OCI-LY3 (cell line): ENCODE measurements around the gene ARL6IP5.

Source experiments
- H2AFZ ChIP-seq: fragments of 200-600, 300-600 bp; shearing (Covaris generic); 2 replicates; pipeline ENCODE4 v1.6.0; 2014; ENCODE audit warnings: antibody characterized with exemption, low read depth, low read length
- H3K27ac ChIP-seq: fragments of 200-600, 300-600 bp; sonication (generic); 2 replicates; pipeline ENCODE4 v1.5.1; 2014; ENCODE audit warnings: mild to moderate bottlenecking, low read length, moderate library complexity, mixed read lengths
- H3K27me3 ChIP-seq: fragments of 200-600, 300-600 bp; sonication (generic); 2 replicates; pipeline ENCODE4 v1.6.1; 2014; ENCODE audit warnings: low read depth, low read length, mixed read lengths
- H3K36me3 ChIP-seq: fragments of 200-600, 300-600 bp; sonication (generic); replicated peaks from 2 replicates; pipeline ENCODE3; 2014; ENCODE audit warnings: low read depth, low read length, mixed read lengths
- H3K4me1 ChIP-seq: fragments of 300-600, 200-600 bp; sonication (generic); 2 replicates; pipeline ENCODE4 v1.6.1; 2014; ENCODE audit warnings: low read length, mixed read lengths
- H3K4me2 ChIP-seq: fragments of 200-600, 300-600 bp; sonication (generic); 2 replicates; pipeline ENCODE4 v1.6.1; 2014; ENCODE audit warnings: low read length, mixed read lengths
- H3K4me3 ChIP-seq: fragments of 300-600, 200-600 bp; sonication (generic); 2 replicates; pipeline ENCODE4 v1.5.1; 2014; ENCODE audit warnings: antibody characterized with exemption, mild to moderate bottlenecking, low read length, moderate library complexity
- H3K79me2 ChIP-seq: fragments of 300-600, 200-600 bp; shearing (Covaris generic); 2 replicates; pipeline ENCODE4 v1.6.1; 2014; ENCODE audit warnings: mild to moderate bottlenecking, low read length, mixed read lengths
- H3K9ac ChIP-seq: fragments of 300-600, 200-600 bp; shearing (Covaris generic); 2 replicates; pipeline ENCODE4 v1.6.0; 2014; ENCODE audit warnings: mild to moderate bottlenecking, low read length, moderate library complexity
- H3K9me3 ChIP-seq: fragments of 200-600, 300-600 bp; shearing (Covaris generic); 2 replicates; pipeline ENCODE4 v1.6.1; 2014; ENCODE audit warnings: low read length, mixed read lengths; ENCODE audit not compliant: insufficient read depth
- H4K20me1 ChIP-seq: fragments of 200-600, 300-600 bp; sonication (generic); 2 replicates; pipeline ENCODE4 v1.6.1; 2016; ENCODE audit warnings: low read length, mixed read lengths; ENCODE audit not compliant: insufficient read depth
- CTCF ChIP-seq: fragments of 200-600, 300-600 bp; sonication (generic); IDR thresholded peaks from 2 replicates; pipeline ENCODE4 v1.5.1; 2014; ENCODE audit warnings: antibody characterized with exemption, low read length, low read depth
- EZH2phosphoT487 ChIP-seq: fragments of 200-600 bp; shearing (Covaris generic); IDR thresholded peaks from 2 replicates; pipeline ENCODE4 v1.6.1; 2018; ENCODE audit warnings: antibody characterized with exemption, mixed run types, low read depth

Gene ARL6IP5

GRCh38 chr3:69119138-69119537 lies 34.4 kb downstream of the ARL6IP5 start:
- TF ChIP-seq EZH2phosphoT487: no peak
- no peak for TF ChIP-seq CTCF
- H4K20me1 ChIP-seq: no peaks in the 10 kb centered on the region
- no peak overlapping the region for H3K9ac ChIP-seq
- no peaks in the 10 kb centered on the region for H3K27me3 ChIP-seq
- H3K4me3 ChIP-seq: no peak overlapping the region
- no peaks in the 10 kb centered on the region for H3K79me2 ChIP-seq
- no peaks in the 10 kb centered on the region for H3K9me3 ChIP-seq
- H3K27ac ChIP-seq: no peak overlapping the region
- H2AFZ ChIP-seq: no peak overlapping the region
- H3K4me1 ChIP-seq: no peaks in the 10 kb centered on the region
- no peaks in the 10 kb centered on the region for H3K36me3 ChIP-seq
- H3K4me2 ChIP-seq: no peak overlapping the region

- Histone ChIP-seq H3K9ac (no peak overlapping the region), H3K4me2 (no peak overlapping the region), H3K4me1 (no peaks in the 10 kb centered on the region), H3K79me2 (no peaks in the 10 kb centered on the region), H4K20me1 (no peaks in the 10 kb centered on the region), H3K4me3 (no peak overlapping the region), H2AFZ (no peak overlapping the region), H3K36me3 (no peaks in the 10 kb centered on the region), H3K27me3 (no peaks in the 10 kb centered on the region), H3K27ac (no peak overlapping the region), H3K9me3 (no peaks in the 10 kb centered on the region)
- TF ChIP-seq EZH2phosphoT487 (no peak), CTCF (no peak)
Observed at GRCh38 chr3:69119681-69120080, 34.9 kb downstream of the ARL6IP5 start.

- no peaks in the 10 kb centered on the region for H3K4me1 ChIP-seq
- no peaks in the 10 kb centered on the region for H3K36me3 ChIP-seq
- H3K9me3 ChIP-seq: no peaks in the 10 kb centered on the region
- peak overlapping the region; percentile 61; the same call in 1 of the 2 replicates for H2AFZ ChIP-seq
- no peak overlapping the region for H3K9ac ChIP-seq
- H3K27me3 ChIP-seq: no peaks in the 10 kb centered on the region
- peak overlapping the region; percentile 31 for H3K4me2 ChIP-seq
- no peak overlapping the region for H3K4me3 ChIP-seq
- TF ChIP-seq EZH2phosphoT487 (no peak), CTCF (peak; percentile 98)
- no peak overlapping the region for H3K27ac ChIP-seq
- no peaks in the 10 kb centered on the region for H4K20me1 ChIP-seq
- H3K79me2 ChIP-seq: no peaks in the 10 kb centered on the region
Observed at GRCh38 chr3:69120879-69121464, 36.2 kb downstream of the ARL6IP5 start.

GRCh38 chr3:69121513-69121912 lies 36.8 kb downstream of the ARL6IP5 start:
- H3K27ac ChIP-seq: no peak overlapping the region
- H3K9me3 ChIP-seq: no peaks in the 10 kb centered on the region
- no peaks in the 10 kb centered on the region for H4K20me1 ChIP-seq
- TF ChIP-seq CTCF (no peak), EZH2phosphoT487 (no peak)
- no peak overlapping the region for H3K4me2 ChIP-seq
- H3K79me2 ChIP-seq: no peaks in the 10 kb centered on the region
- no peaks in the 10 kb centered on the region for H3K4me1 ChIP-seq
- H3K36me3 ChIP-seq: no peaks in the 10 kb centered on the region
- no peak overlapping the region for H3K4me3 ChIP-seq
- H3K27me3 ChIP-seq: peaks cover under 1% of the 10 kb centered on the region; the same call in 1 of the 2 replicates
- 0 out of 2 replicates have a peak overlapping the region, but pooled peaks have one; percentile 61 for H2AFZ ChIP-seq
- H3K9ac ChIP-seq: no peak overlapping the region
